Activated CD4-positive, alpha-beta T cell treated with anti-CD3 and anti-CD28 coated beads for 48 hours (primary cell): ENCODE data around the gene NDUFAF8.

Experiments used
- DNase-seq: peaks from one replicate; pipeline ENCODE4 v3.0.0-alpha.2; 2020

NDUFAF8 gene

GRCh38 chr17:81253358-81254131 lies 14.4 kb downstream of the NDUFAF8 start:
- peak; percentile 68 for DNase-seq

- DNase-seq, result no peak
Measured at GRCh38 chr17:81254955-81255717, 16.0 kb downstream of the NDUFAF8 start.

GRCh38 chr17:81256616-81257015 lies 17.5 kb downstream of the NDUFAF8 start:
- DNase-seq, result no peak

GRCh38 chr17:81257533-81257932 lies 18.4 kb downstream of the NDUFAF8 start:
- no peak for DNase-seq

- DNase-seq, result no peak
Measured at GRCh38 chr17:81258292-81258691, 19.2 kb downstream of the NDUFAF8 start.

DNA sequence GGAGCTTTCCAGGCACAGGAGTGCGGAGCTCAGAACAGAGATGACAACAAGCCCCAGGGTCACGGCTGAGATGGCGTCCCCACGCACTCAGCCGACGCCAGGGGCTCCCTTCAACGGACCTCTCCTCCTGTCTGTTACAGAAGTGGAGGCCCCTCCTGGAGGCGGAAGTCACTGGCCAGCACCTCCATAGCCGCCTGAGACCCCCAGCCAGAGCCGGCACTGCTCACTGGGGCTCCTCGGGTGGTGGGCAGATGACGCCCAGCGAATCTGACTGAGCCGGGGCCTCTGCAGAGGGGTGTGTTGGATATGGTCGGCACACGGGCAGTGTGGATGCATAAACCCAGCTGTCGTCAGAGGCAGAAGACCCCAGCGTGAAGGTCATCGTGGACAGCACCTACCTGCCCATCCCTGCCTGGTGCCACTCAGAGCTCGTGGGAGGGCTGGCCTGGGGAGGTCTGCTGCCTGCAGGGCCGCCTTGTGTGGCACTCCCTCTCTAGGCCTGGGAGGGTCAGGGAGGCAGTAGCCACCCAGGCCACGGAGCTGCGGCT lies 20.0 kb downstream of the NDUFAF8 start:
- DNase-seq, result no peak

- DNase-seq, result no peak
Measured at GRCh38 chr17:81260171-81260570, 21.1 kb downstream of the NDUFAF8 start.

GRCh38 chr17:81260641-81261040 lies 21.5 kb downstream of the NDUFAF8 start:
- DNase-seq, result no peak

DNA sequence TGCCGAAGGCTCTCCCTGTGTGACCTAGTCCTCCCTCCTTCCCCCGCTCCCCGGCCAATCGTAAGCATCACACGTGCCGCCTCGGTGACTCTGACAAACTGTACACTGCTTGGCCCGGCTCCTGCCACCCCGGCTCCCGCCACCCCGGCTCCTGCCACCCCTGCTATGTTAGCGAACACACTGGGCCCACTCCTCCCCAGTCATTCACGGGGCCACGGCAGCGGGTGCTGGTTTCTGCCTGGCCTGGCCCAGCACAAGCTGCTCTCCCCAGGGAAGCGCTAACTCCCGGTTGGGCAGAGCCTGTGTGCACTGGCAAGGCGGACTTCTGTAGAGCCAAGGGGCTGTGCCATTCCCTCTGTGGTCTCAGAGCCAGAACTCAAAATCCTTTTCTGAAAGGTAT lies 22.0 kb downstream of the NDUFAF8 start:
- no peak for DNase-seq

DNA sequence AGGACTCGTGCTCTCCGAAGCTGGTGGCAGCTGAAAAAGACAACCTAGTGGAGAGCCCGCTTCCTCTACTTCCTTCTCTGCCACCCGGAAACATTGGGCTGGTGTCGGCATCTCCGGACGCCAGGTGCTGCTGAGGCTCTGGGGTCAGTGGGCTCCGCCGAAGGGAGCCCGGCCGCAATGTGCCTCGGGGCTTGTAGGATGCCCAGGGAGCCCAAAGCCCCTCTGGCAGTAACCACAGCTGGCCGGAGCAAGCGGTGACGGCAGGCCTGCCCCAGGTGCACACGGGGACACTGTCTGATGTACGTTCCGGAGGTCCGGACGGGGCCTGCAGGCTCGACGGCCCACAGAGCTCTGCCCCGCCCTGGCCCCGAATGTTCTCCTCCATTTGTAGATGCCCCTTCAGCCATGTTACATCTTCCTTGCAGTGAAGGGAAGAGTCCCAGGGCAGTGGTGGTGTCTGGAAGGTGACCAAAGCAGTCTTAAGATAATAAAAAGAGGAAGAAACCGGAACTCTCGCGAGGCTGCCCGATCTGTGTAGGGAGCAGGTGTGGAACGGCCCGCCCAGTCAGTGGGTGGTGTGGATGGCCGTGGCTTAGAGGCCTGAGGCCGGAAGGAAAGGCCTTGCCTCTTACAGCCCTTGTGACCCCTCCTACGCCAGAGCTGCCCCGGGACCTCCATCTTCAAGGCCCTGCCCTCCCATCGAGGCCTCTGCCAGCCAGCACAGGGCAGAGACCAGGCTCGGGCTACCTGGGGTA lies 22.6 kb downstream of the NDUFAF8 start:
- no peak for DNase-seq

- DNase-seq, result no peak
Measured at GRCh38 chr17:81263371-81264181, 24.5 kb downstream of the NDUFAF8 start.

DNA sequence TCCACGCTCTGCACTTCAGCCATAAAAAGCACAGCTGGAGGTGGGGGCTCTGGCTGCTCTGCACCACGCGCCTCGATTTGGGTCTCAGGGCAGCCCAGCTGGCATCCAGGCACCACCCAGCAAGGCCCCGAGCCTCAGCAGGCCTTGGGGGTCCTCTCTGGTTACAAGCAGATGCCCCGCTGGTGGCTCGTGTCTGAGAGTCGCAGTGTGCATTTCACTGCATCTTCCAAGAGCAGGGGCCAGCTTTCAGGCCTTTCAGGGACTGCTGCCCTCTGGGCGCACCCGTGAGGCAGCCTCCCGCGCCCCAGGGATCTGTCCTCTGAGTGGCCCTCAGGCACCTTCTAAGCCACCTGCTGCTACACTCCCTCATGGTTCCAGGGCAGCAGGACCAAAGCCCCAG lies 25.5 kb downstream of the NDUFAF8 start:
- no peak for DNase-seq

- no peak for DNase-seq
Measured at GRCh38 chr17:81265576-81265975, 26.5 kb downstream of the NDUFAF8 start.

DNA sequence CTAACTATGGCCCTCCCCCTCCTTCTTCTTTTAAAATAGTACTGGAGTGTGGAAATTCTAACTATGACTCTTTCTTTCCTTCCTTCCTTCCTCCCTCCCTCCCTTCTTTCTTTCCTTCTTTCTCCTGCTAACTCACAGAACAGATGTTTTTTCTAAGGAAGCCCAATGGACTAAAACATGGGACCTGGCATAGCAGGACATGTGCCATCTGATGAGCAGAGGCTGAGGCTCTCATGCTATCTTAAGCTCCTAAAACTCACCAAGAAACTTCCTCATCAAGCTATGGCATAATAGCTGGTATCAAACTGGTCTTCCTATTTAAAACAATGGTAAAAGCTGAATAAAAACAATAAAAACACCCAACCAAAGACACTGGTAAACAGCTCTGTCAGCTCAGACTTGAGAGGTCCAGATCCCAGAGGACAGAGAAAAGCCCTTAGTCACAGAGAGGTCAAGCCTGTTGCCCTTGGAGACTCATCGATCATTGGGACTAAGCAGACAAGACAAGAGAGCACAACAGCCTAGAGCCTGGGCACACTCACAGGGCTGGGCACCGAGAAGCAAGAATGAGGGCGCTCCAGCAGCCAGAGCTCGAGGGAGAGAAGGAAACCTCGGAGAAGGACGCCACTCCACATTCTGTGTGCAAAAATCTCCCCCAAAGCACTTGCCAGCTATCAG lies 28.4 kb downstream of the NDUFAF8 start:
- DNase-seq, result no peak

DNA sequence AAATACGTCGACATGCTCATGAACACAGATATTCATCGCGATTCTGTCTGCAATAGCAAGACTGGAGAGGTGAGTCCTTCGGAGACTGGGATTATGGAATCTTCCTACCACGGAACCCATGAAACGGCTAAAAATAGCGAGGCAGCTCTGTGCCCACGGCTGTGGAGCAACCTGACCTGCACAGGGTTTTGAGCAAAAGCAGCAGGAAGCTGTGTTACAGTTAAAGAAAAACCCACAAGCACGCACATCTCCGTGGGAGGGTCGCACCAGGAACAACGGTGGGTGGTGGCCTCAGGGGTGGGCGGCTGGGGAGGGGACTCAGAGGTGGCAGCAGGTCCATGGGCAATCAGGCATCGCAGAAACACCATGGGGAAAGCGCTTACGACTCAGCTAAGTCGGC lies 31.2 kb downstream of the NDUFAF8 start:
- no peak for DNase-seq

DNA sequence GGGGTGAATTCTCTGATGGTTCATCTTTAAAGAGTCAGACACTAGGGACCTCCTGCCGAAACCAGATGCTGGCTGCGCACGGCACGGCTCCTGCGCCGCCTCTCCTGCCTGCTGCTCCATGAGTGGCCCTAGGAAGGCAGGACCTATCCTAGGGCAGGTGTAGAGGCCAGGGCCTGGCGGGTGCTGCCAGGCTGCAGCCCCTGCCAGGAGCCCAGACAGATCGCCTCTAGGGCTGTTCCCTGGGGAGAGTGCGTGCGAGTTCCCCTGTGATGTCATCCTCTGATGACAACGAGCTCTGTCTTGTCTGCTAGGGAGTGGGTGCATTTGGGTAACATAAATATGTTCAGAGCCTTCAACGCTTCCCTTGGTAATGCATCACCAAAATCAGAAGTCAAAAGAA lies 32.1 kb downstream of the NDUFAF8 start:
- no peak for DNase-seq

DNA sequence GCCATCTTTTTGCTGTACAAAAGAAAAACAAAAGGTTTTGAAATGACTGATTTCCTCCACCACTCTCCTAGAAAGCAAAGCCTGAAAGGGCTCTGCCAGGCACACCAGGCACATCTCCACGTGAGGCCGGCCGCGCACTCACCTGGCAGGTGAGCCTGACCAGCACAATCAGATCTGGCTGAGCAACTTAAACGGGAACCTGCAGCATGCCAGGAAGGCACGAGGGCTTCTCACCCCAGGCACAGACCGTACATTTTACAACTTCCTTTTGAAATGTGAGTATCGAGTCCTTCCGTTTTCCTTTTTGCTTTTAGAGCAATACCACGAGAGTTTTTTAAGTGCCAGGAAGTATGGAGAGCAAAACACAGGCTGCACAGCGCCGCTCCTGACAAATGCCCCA lies 33.5 kb downstream of the NDUFAF8 start:
- no peak for DNase-seq

DNA sequence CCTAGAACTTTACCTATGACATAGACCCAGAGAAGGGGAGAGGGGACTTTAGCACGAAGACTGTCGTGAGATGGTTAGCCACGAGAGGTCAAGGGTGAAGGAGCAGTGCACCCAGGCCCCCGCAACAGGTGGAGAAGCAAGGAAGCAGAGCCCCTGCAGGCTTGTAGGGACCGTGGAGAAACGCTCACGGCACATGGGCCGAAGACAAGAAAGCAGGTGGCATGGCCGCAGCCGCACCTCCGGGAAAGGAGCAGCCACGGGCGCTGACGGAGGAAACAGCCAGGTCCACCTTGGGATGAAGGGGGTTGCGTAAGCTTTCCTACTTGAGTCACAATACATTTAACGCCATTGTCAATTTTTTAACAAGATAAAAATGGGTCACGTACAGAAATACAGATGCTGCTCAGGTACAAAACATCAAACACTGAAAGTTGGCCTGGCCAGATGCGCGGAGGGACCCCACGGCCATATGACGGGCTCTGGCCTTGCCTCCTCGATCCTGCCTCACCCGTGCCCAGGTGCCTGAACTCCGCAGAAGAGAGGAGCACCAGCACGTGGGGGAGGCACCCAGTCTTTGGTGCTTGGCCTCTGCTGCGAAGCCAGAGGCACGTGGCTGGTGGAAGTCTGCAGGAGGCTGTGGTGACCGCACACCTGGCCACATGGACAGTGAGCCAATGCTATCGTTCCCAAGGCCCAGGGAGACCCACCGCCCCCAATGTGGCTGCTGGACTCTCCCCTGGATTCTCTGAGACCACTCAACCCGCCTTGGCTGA lies 34.8 kb downstream of the NDUFAF8 start:
- DNase-seq, result no peak

DNA sequence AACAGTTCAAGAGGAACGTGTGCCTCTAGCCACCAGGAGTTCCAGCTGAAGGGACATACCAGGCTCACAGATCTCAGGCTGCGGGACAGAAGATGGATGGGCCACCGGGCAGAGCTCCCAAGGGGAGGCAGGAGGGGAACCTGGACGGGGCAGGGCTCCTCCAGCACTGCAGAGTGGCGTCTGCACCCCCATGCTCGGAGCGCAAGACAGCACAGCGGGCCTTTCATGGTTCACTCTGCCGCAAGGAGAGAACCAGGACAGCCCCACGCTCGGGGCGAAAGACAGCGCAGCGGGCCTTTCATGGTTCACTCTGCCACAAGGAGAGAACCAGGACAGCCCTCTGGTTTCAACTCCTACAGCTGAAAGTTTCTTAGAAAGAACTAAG lies 35.3 kb downstream of the NDUFAF8 start:
- DNase-seq, result no peak

DNA sequence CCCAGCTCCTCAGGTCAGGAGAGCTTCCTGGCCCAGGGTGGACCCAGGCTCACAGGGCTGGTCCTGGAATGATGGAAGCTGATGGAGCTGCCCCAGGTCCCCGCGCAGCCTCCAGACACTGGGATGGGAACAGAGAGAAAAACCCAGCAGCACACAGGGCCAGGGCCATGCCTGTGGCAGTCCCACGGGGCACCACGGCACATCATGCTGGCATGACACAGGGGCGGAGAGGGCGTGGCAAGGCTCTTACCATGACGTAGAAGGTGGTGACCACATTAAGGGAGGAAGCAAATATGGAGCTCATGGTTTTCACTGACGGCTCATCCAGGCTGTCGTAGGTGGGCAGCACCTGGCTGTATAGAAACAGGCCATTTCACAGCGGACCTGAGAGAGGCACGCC lies 37.7 kb downstream of the NDUFAF8 start:
- DNase-seq, result no peak

DNA sequence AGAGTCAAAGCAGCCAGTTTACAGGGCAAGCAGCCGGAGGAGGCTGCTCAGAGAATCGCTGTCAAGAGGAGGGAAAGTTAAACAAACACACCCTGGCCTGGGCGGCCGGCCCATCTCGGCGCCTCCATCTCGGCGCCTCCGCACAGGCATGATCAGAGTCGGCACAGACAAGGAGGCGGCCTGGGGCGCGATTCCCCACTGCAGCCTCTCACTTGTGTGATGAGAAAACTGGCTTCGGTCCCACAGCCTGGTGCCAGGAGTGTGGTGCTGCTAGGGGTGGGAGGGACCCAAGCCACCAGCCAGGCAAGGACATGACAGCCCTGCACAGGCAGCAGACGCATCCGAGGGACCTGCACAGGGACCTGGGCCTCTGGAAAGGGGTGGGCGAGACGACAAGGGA lies 38.3 kb downstream of the NDUFAF8 start:
- DNase-seq, result no peak
